Nucleus accumbens (tissue), 56 donors: ENCODE measurements around the gene CDH13.

Experiments
- DNase-seq, 56 donors: peaks; one replicate each; lab custom pipeline; 2025; lab: John Stamatoyannopoulos, UW

Gene CDH13

GRCh38 chr16:83615141-83615952 lies 988.6 kb downstream of the CDH13 start:
- DNase-seq: no peak

DNA sequence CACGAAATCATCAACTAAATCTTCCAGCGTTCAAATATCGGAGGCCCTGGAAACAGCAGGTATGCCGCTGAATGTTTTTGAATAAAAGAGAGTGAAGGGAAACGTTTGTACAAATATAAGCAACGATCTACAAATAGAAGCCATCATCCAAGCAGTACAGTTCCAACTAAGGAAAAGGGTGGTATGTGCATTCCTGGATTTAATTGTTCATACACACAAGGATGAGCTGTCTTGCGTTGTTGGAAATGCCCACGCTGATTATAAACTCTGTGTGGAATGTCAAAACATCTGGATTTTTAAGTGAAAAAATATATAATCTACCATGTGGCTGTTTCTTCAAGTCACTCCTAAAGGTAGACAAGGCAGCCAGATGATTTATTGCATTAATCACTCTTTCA lies 989.2 kb downstream of the CDH13 start:
- no peak for DNase-seq

DNA sequence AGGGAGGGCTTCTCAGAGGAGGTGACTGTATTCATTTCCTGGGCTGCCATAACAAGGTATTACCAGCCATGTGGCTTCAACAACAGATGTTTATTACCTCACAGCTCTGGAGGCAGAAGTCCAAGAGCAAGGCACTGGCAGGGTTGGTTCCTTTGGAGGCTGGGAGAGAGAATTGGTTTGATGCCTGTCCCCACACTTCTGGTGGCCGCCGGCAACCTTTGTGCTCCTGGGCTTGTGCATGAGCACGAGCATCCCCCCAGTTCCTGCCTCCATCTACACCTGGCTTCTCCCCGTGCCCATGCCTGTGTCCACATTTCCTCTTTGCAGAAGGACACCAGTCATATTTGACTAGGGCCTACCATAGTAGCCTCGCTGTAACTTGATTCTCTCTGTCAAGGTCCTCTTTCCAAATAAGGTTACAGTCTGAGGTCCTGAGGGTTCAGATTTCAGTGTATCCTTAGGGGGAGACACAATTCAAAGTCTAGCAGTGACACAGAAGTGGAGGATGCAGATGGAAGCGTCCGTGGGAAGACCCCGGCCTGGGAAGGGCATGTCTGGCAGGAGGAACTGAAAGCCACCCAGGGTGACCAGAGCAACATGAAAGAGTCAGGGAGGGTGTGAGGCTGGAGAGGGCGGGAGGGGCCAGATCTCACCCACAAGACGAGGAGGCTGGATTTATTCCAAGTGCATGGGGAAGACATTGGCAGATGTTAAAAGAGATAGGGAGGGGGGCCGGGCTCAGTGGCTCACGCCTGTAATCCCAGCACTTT lies 992.8 kb downstream of the CDH13 start:
- no peak for DNase-seq

GRCh38 chr16:83622010-83622409 lies 995.2 kb downstream of the CDH13 start:
- no peak for DNase-seq

- DNase-seq: no peak
These were observed 996.4 kb downstream of the CDH13 start for GRCh38 chr16:83623091-83623730.

DNA sequence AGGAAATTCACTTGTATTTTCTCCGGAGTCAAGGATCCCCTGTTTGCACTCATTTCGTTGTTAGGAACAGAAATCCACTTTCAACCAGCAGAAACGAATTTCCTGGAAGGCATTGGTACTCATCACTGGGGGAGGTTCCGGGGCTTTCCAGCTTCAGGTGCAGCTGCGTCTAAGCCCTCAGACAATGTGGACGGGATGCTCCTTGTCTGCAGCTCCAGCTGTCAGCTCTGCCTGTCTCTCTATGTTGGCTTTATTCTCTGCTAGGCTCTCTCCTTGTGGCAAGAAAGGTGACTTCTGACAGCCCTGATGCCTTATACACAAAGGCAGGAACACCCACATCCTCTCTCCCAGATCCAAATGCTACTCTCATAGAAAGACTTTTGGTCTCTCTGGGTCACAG lies 997.1 kb downstream of the CDH13 start:
- no peak for DNase-seq

DNA sequence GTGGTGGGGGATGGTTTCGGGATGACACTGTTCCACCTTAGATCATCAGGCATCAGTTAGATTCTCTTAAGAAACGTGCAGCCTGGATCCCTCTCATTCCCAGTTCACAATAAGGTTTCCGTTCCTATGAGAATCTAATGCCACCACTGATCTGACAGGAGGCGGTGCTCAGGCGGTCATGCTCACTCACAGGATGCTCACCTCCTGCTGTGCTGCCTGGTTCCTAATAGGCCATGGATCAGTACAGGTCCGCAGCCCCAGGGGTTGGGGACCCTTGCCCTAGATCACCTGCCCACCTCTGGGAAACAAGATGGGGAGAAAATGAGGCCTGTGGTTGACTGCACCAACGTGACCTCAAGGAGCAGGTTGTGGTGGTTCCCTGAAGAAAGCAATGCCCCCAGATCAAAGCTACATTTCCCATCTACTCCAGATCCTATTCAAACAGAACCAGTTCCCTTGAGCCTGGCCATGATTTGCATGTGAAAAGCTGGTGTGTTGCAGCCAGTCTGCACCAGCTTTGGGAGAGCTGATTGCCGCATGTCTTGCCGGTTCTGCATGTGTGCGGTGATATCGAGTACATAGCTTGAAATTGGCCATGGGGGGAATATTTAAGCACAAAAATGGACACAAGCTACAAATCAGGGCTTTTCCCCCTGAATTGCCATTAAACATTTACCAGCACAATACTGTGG lies 997.8 kb downstream of the CDH13 start:
- no peak for DNase-seq

DNA sequence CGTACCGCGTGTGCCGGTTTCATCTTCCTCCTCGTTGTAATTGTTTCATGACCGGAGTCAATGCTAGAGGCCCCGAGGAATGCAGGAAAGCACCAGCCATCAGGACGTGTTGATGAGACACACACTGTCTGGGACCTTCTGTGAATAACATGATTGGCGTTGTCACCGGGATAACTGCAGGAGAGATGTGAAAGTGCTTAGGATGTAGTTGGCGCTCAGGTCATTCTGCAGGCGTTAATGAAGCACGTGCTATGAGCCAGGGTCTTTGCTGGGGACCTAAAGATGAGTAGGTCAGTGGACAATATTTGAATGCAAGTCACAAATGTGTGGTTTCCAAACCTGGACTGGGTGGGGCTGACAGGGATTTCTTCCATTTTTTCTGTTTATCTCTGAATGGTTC lies 999.4 kb downstream of the CDH13 start:
- DNase-seq: no peak

DNA sequence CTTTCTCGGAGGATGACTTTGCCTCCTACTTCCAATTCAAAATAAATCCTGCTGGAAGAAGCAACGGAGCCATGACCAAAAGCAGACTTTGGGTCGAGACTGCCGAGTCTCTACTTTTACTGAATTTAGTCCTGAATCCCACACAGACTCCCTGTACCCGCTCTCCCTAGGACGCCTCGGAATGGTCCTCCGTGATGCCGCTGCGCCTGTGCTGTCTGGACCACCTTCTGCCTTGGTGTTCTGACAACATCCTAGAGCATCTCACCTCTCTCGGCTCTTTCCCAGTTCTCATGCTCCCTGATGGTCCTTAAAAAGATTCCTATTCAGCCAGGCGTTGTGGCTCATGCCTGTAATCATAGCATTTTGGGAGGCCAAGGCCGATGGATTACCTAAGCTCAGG lies 999.9 kb downstream of the CDH13 start:
- DNase-seq: no peak

DNA sequence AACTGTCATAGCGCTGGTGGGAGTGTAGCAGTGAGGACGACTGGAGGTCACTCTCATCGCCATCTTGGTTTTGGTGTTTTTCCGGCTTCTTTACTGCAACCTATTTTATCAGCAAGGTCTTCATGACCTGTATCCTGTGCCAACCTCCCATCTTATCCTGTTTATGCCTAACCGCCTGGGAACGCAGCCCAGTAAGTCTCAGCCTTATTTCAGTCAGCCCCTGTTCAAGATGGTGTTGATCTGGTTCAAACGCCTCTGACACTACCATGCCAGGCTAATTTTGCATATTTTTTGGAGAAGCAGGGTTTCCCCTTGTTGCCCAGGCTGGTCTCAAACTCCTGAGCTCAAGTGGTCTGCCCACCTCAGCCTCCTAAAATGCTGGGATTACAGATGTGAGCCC lies 1001.2 kb downstream of the CDH13 start:
- DNase-seq: no peak

DNA sequence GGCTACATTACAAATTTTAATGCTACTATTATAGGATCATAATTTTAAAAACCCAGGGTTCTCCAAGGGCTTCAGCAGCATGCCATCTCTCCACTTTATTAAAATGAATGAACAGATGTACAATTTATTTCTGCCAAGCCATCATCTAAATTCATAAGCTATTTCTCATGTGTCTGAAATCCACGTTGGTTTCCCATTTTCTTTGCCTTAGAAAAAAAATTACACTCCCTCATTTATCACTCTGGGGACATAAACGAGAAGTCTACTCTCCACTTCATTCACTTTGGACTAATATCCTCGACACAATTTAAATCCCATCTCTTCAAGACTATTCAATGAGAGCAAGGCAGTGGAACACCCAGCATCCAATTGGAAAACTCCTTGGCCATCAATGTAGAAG lies 1002.7 kb downstream of the CDH13 start:
- no peak for DNase-seq

DNA sequence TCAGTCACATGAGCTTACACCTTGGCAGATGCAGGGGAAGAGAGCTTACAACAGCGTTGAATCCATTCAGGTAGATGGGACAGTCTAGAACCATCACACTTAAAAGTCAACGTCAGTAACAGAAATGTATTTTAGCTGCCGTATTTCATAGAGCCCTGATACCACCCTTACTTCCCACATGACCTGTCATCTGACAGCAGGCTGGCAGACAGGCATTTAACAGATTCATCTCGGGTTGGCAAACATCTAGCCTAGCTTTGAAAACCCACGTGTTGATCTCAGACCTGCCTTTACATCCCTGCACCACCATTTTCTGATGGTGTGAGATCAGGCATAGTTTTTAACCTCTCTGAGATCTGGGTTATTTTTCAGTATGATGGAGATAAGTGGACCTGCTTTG lies 1003.1 kb downstream of the CDH13 start:
- no peak for DNase-seq

GRCh38 chr16:83630979-83631378 lies 1004.2 kb downstream of the CDH13 start:
- no peak for DNase-seq

GRCh38 chr16:83633286-83633685 lies 1006.5 kb downstream of the CDH13 start:
- DNase-seq: no peak

GRCh38 chr16:83648347-83648746 lies 1021.6 kb downstream of the CDH13 start:
- DNase-seq: no peak

- no peak for DNase-seq
These were observed 1025.1 kb downstream of the CDH13 start for GRCh38 chr16:83651871-83652270.

GRCh38 chr16:83652943-83653342 lies 1026.2 kb downstream of the CDH13 start:
- no peak for DNase-seq

GRCh38 chr16:83653785-83654184 lies 1027.0 kb downstream of the CDH13 start:
- no peak for DNase-seq

- no peak for DNase-seq
These were observed 1033.5 kb downstream of the CDH13 start for GRCh38 chr16:83660282-83660681.

DNA sequence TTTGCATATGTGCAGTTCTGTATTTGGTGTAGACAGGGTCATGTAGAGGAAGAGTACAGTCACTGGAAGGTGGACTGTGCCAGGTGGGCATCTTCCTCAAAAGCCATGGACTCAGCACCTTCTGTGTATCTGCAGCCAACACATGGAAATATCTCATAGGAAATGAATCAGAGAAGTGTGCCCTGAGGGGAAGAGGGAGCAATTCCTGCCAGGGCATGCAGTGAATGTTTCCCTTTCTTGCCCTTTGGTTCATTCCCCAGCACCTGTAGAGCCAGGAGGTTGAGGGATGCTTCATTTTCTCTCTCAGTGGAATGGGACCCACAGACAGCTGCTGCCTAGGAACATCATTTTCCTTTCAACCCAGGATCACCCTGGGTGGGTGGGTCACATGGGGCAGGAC lies 1034.9 kb downstream of the CDH13 start:
- DNase-seq: no peak

DNA sequence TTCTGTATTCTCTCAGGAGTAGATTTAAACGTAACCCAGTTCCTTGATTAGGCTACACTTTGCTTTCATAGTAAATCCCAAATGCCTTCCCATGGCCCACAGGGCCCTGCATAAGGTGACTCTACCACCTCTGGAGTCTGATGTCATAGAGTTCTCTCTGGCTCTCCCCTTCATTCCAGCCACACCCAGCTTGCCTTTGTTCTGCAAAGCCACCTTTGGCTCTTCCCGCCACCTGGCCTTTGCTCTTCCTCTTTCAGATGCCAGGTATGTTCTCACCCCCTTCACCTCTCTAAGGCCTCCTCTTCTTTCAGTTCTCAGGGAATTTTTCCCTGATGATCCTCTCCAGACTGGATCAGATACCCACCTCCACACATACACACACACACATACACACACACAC lies 1039.7 kb downstream of the CDH13 start:
- DNase-seq: no peak
